Measurements from ENCODE around the gene SPAG16.

Gene SPAG16

DNA sequence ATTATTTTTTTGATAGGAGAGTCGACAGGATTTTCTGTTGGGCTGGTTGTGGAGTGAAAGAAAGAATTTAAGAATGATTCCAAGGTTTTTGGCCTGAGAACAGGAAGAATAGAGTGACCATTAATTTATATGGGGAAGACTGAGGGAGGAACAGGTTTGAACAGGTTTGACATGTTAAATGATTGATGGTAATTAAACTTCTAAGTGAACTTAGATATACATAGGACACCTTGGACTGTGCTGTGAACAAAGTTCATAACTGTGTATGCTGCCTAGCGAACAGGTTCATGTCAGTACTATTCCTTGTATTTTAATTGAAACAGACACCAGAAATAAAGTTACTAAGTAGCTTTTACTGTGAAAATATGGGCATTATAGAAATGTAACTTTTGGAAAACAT lies 212.0 kb downstream of the SPAG16 start (continued):
- TF ChIP-seq ZNF565 (CRISPR knock-in tag; conservative IDR thresholded peaks at IDR 0.05; ENCODE audit: low read depth): no peak
- TF ChIP-seq, protein P1, sequence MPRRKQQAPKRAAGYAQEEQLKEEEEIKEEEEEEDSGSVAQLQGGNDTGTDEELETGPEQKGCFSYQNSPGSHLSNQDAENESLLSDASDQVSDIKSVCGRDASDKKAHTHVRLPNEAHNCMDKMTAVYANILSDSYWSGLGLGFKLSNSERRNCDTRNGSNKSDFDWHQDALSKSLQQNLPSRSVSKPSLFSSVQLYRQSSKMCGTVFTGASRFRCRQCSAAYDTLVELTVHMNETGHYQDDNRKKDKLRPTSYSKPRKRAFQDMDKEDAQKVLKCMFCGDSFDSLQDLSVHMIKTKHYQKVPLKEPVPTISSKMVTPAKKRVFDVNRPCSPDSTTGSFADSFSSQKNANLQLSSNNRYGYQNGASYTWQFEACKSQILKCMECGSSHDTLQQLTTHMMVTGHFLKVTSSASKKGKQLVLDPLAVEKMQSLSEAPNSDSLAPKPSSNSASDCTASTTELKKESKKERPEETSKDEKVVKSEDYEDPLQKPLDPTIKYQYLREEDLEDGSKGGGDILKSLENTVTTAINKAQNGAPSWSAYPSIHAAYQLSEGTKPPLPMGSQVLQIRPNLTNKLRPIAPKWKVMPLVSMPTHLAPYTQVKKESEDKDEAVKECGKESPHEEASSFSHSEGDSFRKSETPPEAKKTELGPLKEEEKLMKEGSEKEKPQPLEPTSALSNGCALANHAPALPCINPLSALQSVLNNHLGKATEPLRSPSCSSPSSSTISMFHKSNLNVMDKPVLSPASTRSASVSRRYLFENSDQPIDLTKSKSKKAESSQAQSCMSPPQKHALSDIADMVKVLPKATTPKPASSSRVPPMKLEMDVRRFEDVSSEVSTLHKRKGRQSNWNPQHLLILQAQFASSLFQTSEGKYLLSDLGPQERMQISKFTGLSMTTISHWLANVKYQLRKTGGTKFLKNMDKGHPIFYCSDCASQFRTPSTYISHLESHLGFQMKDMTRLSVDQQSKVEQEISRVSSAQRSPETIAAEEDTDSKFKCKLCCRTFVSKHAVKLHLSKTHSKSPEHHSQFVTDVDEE (CRISPR knock-in tag; IDR thresholded peaks at IDR 0.05): no peak
- TF ChIP-seq PPARA (CRISPR knock-in tag; IDR thresholded peaks at IDR 0.05; ENCODE audit: borderline replicate concordance): no peak

DNA sequence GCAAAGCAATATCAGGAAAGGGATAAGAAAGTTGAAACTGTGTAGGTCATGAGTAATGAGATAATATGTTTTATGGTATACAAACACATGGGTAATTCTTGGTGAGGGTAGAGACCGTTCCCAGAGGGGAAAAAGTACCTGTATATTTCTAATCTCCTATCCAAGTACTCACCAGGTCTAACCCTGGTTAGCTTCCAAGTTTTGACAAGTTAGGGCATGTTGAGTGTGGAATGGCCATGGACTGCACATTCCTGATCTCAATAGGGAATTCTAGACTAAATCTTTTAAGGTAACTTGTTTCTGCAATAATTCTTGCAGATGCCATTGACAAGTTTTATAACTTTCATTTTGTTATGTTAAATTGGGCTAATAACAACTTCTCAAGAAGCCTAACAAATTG lies 216.6 kb downstream of the SPAG16 start:
- ATAC-seq: no peak
- TF ChIP-seq TCF4 (CRISPR knock-in tag; IDR thresholded peaks at IDR 0.05; ENCODE audit: borderline replicate concordance) (no peak), CSDC2 (CRISPR knock-in tag; IDR thresholded peaks at IDR 0.05) (no peak), ZFP3 (CRISPR knock-in tag; IDR thresholded peaks at IDR 0.05) (no peak), ISL1 (CRISPR knock-in tag; IDR thresholded peaks at IDR 0.05) (no peak), ZNF70 (CRISPR knock-in tag; IDR thresholded peaks at IDR 0.05) (no peak), ZNF8 (CRISPR knock-in tag; IDR thresholded peaks at IDR 0.05) (no peak), SNAI2 (CRISPR knock-in tag; IDR thresholded peaks at IDR 0.05) (no peak), TOX (CRISPR knock-in tag; IDR thresholded peaks at IDR 0.05; ENCODE audit: borderline replicate concordance) (no peak), OSR1 (CRISPR knock-in tag; IDR thresholded peaks at IDR 0.05) (no peak), ZNF565 (CRISPR knock-in tag; conservative IDR thresholded peaks at IDR 0.05; ENCODE audit: low read depth) (no peak), RARB (CRISPR knock-in tag; IDR thresholded peaks at IDR 0.05) (no peak)
- TF ChIP-seq, protein P2, sequence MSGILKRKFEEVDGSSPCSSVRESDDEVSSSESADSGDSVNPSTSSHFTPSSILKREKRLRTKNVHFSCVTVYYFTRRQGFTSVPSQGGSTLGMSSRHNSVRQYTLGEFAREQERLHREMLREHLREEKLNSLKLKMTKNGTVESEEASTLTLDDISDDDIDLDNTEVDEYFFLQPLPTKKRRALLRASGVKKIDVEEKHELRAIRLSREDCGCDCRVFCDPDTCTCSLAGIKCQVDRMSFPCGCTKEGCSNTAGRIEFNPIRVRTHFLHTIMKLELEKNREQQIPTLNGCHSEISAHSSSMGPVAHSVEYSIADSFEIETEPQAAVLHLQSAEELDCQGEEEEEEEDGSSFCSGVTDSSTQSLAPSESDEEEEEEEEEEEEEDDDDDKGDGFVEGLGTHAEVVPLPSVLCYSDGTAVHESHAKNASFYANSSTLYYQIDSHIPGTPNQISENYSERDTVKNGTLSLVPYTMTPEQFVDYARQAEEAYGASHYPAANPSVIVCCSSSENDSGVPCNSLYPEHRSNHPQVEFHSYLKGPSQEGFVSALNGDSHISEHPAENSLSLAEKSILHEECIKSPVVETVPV (CRISPR knock-in tag; IDR thresholded peaks at IDR 0.05): no peak
- TF ChIP-seq, protein P3, sequence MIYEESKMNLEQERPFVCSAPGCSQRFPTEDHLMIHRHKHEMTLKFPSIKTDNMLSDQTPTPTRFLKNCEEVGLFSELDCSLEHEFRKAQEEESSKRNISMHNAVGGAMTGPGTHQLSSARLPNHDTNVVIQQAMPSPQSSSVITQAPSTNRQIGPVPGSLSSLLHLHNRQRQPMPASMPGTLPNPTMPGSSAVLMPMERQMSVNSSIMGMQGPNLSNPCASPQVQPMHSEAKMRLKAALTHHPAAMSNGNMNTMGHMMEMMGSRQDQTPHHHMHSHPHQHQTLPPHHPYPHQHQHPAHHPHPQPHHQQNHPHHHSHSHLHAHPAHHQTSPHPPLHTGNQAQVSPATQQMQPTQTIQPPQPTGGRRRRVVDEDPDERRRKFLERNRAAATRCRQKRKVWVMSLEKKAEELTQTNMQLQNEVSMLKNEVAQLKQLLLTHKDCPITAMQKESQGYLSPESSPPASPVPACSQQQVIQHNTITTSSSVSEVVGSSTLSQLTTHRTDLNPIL (CRISPR knock-in tag; IDR thresholded peaks at IDR 0.05; ENCODE audit: low read depth): no peak
- TF ChIP-seq, protein P1 (CRISPR knock-in tag; IDR thresholded peaks at IDR 0.05): no peak

DNA sequence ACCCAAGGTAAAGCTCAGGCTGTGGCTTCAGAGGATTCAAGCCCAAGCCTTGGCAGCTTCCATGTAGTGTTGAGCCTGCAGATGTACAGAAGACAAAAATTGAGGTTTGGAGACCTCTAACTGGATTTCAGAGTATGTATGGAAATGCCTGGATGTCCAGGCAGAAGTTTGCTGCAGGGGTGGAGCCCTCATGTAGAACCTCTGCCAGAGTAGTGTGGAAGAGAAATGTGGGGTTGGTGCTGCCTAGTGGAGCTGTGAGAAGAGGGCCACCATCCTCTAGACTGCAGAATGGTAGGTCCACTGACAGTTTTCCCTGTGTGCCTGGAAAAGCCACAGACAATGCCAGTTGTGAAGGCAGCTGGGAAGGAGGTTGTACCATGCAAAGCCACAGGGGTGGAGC lies 239.9 kb downstream of the SPAG16 start:
- TF ChIP-seq, protein P4, sequence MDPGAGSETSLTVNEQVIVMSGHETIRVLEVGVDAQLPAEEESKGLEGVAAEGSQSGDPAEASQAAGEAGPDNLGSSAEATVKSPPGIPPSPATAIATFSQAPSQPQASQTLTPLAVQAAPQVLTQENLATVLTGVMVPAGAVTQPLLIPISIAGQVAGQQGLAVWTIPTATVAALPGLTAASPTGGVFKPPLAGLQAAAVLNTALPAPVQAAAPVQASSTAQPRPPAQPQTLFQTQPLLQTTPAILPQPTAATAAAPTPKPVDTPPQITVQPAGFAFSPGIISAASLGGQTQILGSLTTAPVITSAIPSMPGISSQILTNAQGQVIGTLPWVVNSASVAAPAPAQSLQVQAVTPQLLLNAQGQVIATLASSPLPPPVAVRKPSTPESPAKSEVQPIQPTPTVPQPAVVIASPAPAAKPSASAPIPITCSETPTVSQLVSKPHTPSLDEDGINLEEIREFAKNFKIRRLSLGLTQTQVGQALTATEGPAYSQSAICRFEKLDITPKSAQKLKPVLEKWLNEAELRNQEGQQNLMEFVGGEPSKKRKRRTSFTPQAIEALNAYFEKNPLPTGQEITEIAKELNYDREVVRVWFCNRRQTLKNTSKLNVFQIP (CRISPR knock-in tag; IDR thresholded peaks at IDR 0.05; ENCODE audit: borderline replicate concordance, low read depth): no peak
- TF ChIP-seq PPARA (CRISPR knock-in tag; IDR thresholded peaks at IDR 0.05; ENCODE audit: borderline replicate concordance) (no peak), ZNF70 (CRISPR knock-in tag; IDR thresholded peaks at IDR 0.05) (no peak)
- no peak for ATAC-seq

DNA sequence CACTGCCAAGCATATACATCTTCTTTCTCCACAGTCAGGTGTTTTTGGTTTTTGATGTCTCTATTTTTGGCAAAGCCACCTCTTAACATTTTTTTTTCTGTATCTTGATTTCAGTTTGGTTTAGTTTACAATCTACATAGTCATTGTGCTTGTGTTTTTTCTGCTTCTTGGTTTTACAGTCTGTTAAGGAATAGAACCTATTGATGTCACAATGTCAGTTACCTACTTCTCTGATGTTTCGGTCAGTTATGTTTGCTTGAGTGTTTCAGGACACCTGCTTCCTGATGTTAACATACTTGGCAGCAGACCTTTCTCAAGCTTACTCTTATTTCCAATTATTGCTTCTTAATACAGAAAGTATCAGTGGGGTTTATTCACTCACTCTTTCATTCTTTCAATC lies 253.3 kb downstream of the SPAG16 start:
- no peak for ATAC-seq
- TF ChIP-seq, protein P5, sequence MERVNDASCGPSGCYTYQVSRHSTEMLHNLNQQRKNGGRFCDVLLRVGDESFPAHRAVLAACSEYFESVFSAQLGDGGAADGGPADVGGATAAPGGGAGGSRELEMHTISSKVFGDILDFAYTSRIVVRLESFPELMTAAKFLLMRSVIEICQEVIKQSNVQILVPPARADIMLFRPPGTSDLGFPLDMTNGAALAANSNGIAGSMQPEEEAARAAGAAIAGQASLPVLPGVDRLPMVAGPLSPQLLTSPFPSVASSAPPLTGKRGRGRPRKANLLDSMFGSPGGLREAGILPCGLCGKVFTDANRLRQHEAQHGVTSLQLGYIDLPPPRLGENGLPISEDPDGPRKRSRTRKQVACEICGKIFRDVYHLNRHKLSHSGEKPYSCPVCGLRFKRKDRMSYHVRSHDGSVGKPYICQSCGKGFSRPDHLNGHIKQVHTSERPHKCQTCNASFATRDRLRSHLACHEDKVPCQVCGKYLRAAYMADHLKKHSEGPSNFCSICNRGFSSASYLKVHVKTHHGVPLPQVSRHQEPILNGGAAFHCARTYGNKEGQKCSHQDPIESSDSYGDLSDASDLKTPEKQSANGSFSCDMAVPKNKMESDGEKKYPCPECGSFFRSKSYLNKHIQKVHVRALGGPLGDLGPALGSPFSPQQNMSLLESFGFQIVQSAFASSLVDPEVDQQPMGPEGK (CRISPR knock-in tag; IDR thresholded peaks at IDR 0.05; ENCODE audit: borderline replicate concordance): no peak
- TF ChIP-seq OSR1 (CRISPR knock-in tag; IDR thresholded peaks at IDR 0.05): no peak
- TF ChIP-seq SNAI2 (CRISPR knock-in tag; IDR thresholded peaks at IDR 0.05): no peak
- TF ChIP-seq, protein P2 (CRISPR knock-in tag; IDR thresholded peaks at IDR 0.05): no peak
- TF ChIP-seq, protein P1 (CRISPR knock-in tag; IDR thresholded peaks at IDR 0.05): no peak
- no peak for TF ChIP-seq ZFP30 (CRISPR knock-in tag; IDR thresholded peaks at IDR 0.05)
- TF ChIP-seq ISL1 (CRISPR knock-in tag; IDR thresholded peaks at IDR 0.05): no peak
- TF ChIP-seq TCF4 (CRISPR knock-in tag; IDR thresholded peaks at IDR 0.05; ENCODE audit: borderline replicate concordance): no peak
